ENCODE results near the gene MADCAM1. TPM values are rescaled to one million over a fixed set of nuclear protein-coding genes. Genes with fewer than 3 reads are reported as not detected.
A peak's percentile ranks its signal among the peaks of the same experiment; 100 is the strongest.

The MADCAM1 gene
- total and polyA plus RNA-seq, 2 of the 8 experiments (the other 6 are each of a cell fraction or from before 2014, with no cell fraction given) = 2.3 to 3.0 TPM

DNA sequence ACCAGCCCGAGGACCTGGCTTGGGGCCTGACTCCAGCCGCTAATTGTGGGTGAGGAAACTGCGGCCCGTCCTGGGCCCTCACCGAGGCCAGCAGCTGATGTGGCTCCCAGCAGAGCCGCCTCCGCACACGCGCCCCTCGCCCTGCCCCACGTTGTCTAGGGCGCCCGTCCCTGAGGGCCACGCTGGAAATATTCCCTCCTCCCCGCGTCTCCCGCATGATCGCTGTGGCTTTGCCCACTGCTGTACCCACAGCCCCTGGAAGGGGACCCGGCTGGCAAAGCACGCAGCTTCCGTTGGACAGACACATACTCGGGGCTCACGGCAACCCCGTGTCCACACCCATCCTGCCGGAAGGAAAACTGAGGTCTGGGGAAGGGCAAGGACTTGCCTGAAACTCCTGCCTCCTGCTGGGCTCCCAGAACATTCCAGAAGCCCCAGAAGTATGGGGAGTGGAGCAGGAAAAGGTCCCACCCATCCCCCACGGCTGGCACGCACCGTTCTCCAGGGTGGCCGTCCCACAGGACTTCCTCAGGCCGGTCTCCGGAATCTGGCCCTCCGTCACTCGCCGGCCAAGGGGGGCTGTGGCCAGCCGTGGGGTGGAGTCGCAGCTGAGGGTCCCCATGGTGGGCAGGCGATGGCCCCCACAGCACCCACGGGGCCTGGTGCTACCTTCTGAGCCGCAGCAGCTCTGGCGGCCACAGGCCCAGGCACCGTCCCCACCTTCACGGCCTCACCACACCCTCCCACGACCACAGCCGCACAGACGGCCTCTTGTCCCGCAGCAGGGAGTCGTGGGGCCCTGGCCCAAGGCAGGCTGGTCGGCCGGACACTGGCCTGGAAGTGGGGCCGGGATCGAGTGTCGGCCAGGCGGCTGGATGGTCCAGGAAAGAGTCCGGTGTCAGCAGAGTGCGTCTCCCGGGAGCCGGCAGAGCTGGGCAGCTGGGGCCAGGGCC, 21.9 kb upstream of the MADCAM1 start:
- H3K27me3 ChIP-seq (replicated peaks in 1 of 4; ENCODE audit: control insufficient read depth in 3 of 4, extremely low read depth in 1 of 4, insufficient read depth in 3 of 4, low read length in 3 of 4) = no peaks in the 10 kb centered on the region
- H3K9me3 ChIP-seq (ENCODE audit: insufficient read depth in 2 of 2, low read depth in 1 of 2, low read length in 1 of 2) = no peaks in the 10 kb centered on the region
- no peak overlapping the region for H3K23ac ChIP-seq (ENCODE audit: insufficient read length)
- peak overlapping the region; percentile 77; the same call in 1 of the 2 replicates for H4K8ac ChIP-seq (ENCODE audit: extremely low read depth, insufficient read depth, low read length)
- FAIRE-seq (no peak), DNase-seq (ENCODE audit: low read depth in 1 of 2, low spot score in 2 of 2) (no peak)
- H3K79me1 ChIP-seq (ENCODE audit: low read depth, low read length) = no peaks in the 10 kb centered on the region
- no peak overlapping the region for H4K5ac ChIP-seq (ENCODE audit: insufficient read length, low read depth, low read length)
- no peak overlapping the region for H3K18ac ChIP-seq (ENCODE audit: extremely low read depth, low read length)
- H3K56ac ChIP-seq (replicated peaks; ENCODE audit: insufficient read length, low read depth, low read length) = no peak overlapping the region
- no peak overlapping the region for H4K91ac ChIP-seq (replicated peaks; ENCODE audit: insufficient read length, low read length)
- no peak overlapping the region for H2BK12ac ChIP-seq (ENCODE audit: low read depth, low read length)
- no peak overlapping the region for H2BK20ac ChIP-seq (ENCODE audit: low read length)
- no peaks in the 10 kb centered on the region for H3K79me2 ChIP-seq (ENCODE audit: control insufficient read depth in 1 of 2, insufficient read depth in 2 of 2, low read length in 2 of 2)
- H3K4ac ChIP-seq (replicated peaks; ENCODE audit: insufficient read length, low read depth, low read length) = no peak overlapping the region
- H3K4me1 ChIP-seq (replicated peaks in 1 of 4; ENCODE audit: control insufficient read depth in 3 of 4, insufficient read depth in 4 of 4, low read length in 3 of 4) = peaks cover 0 to 4% (median 0%) of the 10 kb centered on the region in 4 experiments; a peak in 2 of 7 replicates
- H3K14ac ChIP-seq (ENCODE audit: insufficient read length) = no peak overlapping the region
- WGBS, 2 experiments (ENCODE audit: extremely low coverage in 1 of 2, insufficient coverage in 1 of 2, insufficient read length in 1 of 2, insufficient replicate concordance in 2 of 2, low coverage in 1 of 2, low lambda C conversion rate in 2 of 2, missing lambda C conversion rate in 1 of 2) = 88% methylated on average over 45 of the region's 57 CpGs; no CpG with 5 or more reads in 1 of the 2 experiments
- H3K23me2 ChIP-seq (ENCODE audit: low read depth, low read length) = no peaks in the 10 kb centered on the region
- no peaks in the 10 kb centered on the region for H4K20me1 ChIP-seq (replicated peaks in 1 of 2; ENCODE audit: control insufficient read depth in 1 of 2, insufficient read depth in 2 of 2, low read length in 2 of 2)
- no peak overlapping the region for H2AFZ ChIP-seq (ENCODE audit: low read length)
- no peak overlapping the region for H3K4me2 ChIP-seq (ENCODE audit: insufficient read depth in 1 of 2, low read depth in 2 of 2, low read length in 2 of 2)
- ChIA-PET POLR2A (ENCODE audit: partially characterized antibody) (interaction anchor here (0.6 to 1.6 kb wide), 2 partner anchors 13 to 44 kb away, joined by 3 read pairs; no protein-coding TSS in a partner anchor), CTCF (ENCODE audit: partially characterized antibody) (interaction anchor here (1.1 kb wide), 1 partner anchor 60 kb away, joined by 3 read pairs; no protein-coding TSS in a partner anchor)
- no peak overlapping the region for H2BK120ac ChIP-seq (replicated peaks; ENCODE audit: low read depth, low read length)
- H3K9ac ChIP-seq (replicated peaks in 1 of 4; ENCODE audit: extremely low read depth in 1 of 4, low read depth in 3 of 4, low read length in 3 of 4) = no peak overlapping the region
- no peak overlapping the region for H2AK5ac ChIP-seq (ENCODE audit: low read depth, low read length)
- no peak overlapping the region for H2BK15ac ChIP-seq (ENCODE audit: low read length)
- no peak overlapping the region for H3K4me3 ChIP-seq (ENCODE audit: extremely low read depth in 1 of 4, insufficient read depth in 2 of 4, low read depth in 3 of 4, low read length in 4 of 4)
- no peak overlapping the region; the same call in 1 of the 2 replicates for H2BK5ac ChIP-seq (ENCODE audit: low read depth, low read length)
- H3K36me3 ChIP-seq (ENCODE audit: control insufficient read depth in 2 of 4, insufficient read depth in 4 of 4, low read length in 3 of 4) = no peaks in the 10 kb centered on the region
- no peak overlapping the region for H3K27ac ChIP-seq (ENCODE audit: low read depth, low read length)
- TF ChIP-seq KDM1A (IDR thresholded peaks at IDR 0.05; ENCODE audit: borderline replicate concordance, low read length) (no peak), JUN (IDR thresholded peaks at IDR 0.05; ENCODE audit: low read depth, low read length) (no peak), CHD1 (IDR thresholded peaks at IDR 0.05; ENCODE audit: low read depth, low read length) (no peak), TEAD4 (IDR thresholded peaks at IDR 0.05; ENCODE audit: low read depth, low read length) (no peak), ASH2L (IDR thresholded peaks at IDR 0.05; ENCODE audit: low read length) (no peak), EZH2 (IDR thresholded peaks at IDR 0.05; ENCODE audit: low read depth, low read length, severe bottlenecking) (no peak), RFX5 (IDR thresholded peaks at IDR 0.05; ENCODE audit: borderline replicate concordance, low read depth, low read length) (no peak), SIX5 (IDR thresholded peaks at IDR 0.05; ENCODE audit: low read depth, low read length) (no peak), NRF1 (IDR thresholded peaks at IDR 0.05; ENCODE audit: low read depth, low read length) (no peak), USF2 (IDR thresholded peaks at IDR 0.05; ENCODE audit: low read length) (no peak), SIRT6 (IDR thresholded peaks at IDR 0.05; ENCODE audit: low read length) (no peak), SP4 (IDR thresholded peaks at IDR 0.05; ENCODE audit: low read length) (no peak)
